Measurements from ENCODE around the gene FHAD1. TPM values are rescaled to one million over a fixed set of nuclear protein-coding genes. Genes with fewer than 3 reads are reported as not detected.

FHAD1 gene
- total and polyA plus RNA-seq, 2 of the 13 experiments (the other 11 are each of a cell fraction or from before 2014, with no cell fraction given), result not detected

DNA sequence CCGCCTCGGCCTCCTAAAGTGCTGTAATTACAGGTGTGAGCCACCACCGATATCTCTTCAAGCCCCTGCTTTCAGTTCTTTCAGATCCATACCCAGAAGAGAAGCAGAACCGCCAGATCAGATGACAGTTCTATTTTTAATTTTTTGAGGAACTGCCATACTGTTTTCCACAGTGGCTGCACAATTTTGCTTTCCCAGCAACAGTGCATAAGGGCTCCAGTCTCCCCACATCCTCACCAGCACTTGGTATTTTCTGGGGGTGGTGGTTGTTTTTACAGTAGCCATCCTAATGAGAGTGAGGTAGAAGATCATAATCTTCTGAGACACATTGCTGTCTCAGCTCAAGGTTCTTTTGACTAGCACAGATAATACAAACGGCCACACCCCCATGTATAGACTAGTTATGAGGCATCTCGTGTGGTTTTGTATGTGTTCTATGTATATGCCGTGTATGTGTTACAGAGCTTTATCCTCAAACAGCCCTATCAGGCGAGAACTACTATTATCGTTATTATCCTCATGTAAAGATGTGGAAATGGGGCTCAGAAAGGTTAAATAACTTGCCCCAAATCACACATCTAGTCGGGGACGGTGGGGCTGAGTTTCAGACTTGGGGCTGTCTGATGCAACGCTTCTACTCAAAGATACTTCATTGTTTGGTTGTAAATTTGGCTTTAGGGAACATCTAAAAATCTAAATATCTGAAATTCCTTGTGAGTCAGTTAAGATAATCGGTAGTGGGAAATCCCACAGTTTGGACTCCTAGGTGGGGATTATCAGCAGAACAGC is 12.0 kb downstream of the FHAD1 start:
- intact Hi-C loops (cut with micrococcal nuclease; ENCODE audit: unreplicated experiment), result no loop called here
- H3K27ac ChIP-seq (ENCODE audit: extremely low read length, insufficient read depth, low read length), result no peak overlapping the region
- H3K9ac ChIP-seq (ENCODE audit: insufficient read depth, low read depth, low read length), result no peak overlapping the region
- WGBS (ENCODE audit: low lambda C conversion rate), result 29% methylated on average over 13 of the region's 13 CpGs
- H4K20me1 ChIP-seq (ENCODE audit: insufficient read depth, low read length), result no peaks in the 10 kb centered on the region
- H3K36me3 ChIP-seq (replicated peaks in 1 of 2; ENCODE audit: control insufficient read depth in 1 of 2, insufficient read depth in 2 of 2, low read length in 2 of 2), result no peaks in the 10 kb centered on the region
- H3K4me2 ChIP-seq (ENCODE audit: low read depth, low read length), result no peak overlapping the region
- peaks cover 30% of the 10 kb centered on the region for H3K4me1 ChIP-seq (ENCODE audit: insufficient read depth, low read length)
- H3K27me3 ChIP-seq (ENCODE audit: control insufficient read depth in 1 of 2, insufficient read depth in 2 of 2, low read length in 2 of 2), result peaks cover 0 to 16% of the 10 kb centered on the region in 2 experiments; a peak in 3 of 5 replicates
- FAIRE-seq, result no peak
- H3K79me2 ChIP-seq (ENCODE audit: insufficient read depth, low read length), result no peaks in the 10 kb centered on the region
- ChIA-PET POLR2A (no interaction called here), CTCF (ENCODE audit: low intra/inter-chr PET ratio, low total read pairs) (no interaction called here)
- H3K4me3 ChIP-seq (replicated peaks in 1 of 3; ENCODE audit: insufficient read depth in 1 of 3, low read depth in 2 of 3, low read length in 3 of 3), result no peak overlapping the region
- no peak for ATAC-seq
- BruUV-seq (replicated peaks), result no TSS peak
- H3K9me3 ChIP-seq (ENCODE audit: low read length), result no peaks in the 10 kb centered on the region
- no peak for TF ChIP-seq TBP (CRISPR knock-in tag; IDR thresholded peaks at IDR 0.05)
- no peak overlapping the region for H2AFZ ChIP-seq (ENCODE audit: low read length)
- no peak for DNase-seq (ENCODE audit: low spot score)
- in situ Hi-C loops (cut with HindIII; ENCODE audit: extremely low pct_ligation_motif_present, low pct_unique_long_range_greater_than_20kb), result no loop called here

DNA sequence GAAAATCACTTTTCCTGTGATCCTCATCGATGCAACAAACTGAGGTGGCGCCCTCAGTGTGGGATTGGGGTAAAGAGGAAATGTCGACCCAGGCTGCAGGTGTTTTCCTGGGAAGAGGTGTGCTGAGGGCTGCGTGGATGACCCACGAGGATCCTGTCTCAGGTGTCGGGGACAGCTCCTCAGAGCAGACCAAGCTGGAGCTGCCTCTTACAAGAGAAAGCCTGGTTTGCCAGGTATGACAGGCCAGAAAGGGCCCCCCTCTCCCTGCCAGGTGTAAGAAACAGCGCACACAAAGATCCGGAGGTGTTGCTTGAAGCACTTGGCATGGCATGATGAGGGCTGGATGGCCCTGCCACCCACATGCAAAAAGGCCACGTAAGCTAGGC is 12.6 kb downstream of the FHAD1 start:
- no TSS peak for BruUV-seq (replicated peaks)
- 67% methylated on average over 9 of the region's 9 CpGs for WGBS (ENCODE audit: low lambda C conversion rate)
- no peaks in the 10 kb centered on the region for H3K79me2 ChIP-seq (ENCODE audit: insufficient read depth, low read length)
- in situ Hi-C loops (cut with HindIII; ENCODE audit: extremely low pct_ligation_motif_present, low pct_unique_long_range_greater_than_20kb) (no loop called here), intact Hi-C loops (cut with micrococcal nuclease; ENCODE audit: unreplicated experiment) (no loop called here)
- H3K36me3 ChIP-seq (replicated peaks in 1 of 2; ENCODE audit: control insufficient read depth in 1 of 2, insufficient read depth in 2 of 2, low read length in 2 of 2), result no peaks in the 10 kb centered on the region
- peaks cover 0 to 14% of the 10 kb centered on the region in 2 experiments; a peak in 3 of 5 replicates for H3K27me3 ChIP-seq (ENCODE audit: control insufficient read depth in 1 of 2, insufficient read depth in 2 of 2, low read length in 2 of 2)
- H3K9ac ChIP-seq (ENCODE audit: insufficient read depth, low read depth, low read length), result no peak overlapping the region
- H3K4me1 ChIP-seq (ENCODE audit: insufficient read depth, low read length), result peaks cover 30% of the 10 kb centered on the region
- no peak overlapping the region for H3K4me2 ChIP-seq (ENCODE audit: low read depth, low read length)
- H3K27ac ChIP-seq (ENCODE audit: extremely low read length, insufficient read depth, low read length), result no peak overlapping the region
- no peak overlapping the region for H3K4me3 ChIP-seq (replicated peaks in 1 of 3; ENCODE audit: insufficient read depth in 1 of 3, low read depth in 2 of 3, low read length in 3 of 3)
- no peaks in the 10 kb centered on the region for H4K20me1 ChIP-seq (ENCODE audit: insufficient read depth, low read length)
- CTCF ChIA-PET (ENCODE audit: low intra/inter-chr PET ratio, low total read pairs), result no interaction called here
- ATAC-seq (no peak), DNase-seq (ENCODE audit: low spot score) (no peak), FAIRE-seq (no peak)
- H3K9me3 ChIP-seq (ENCODE audit: low read length), result 0 out of 2 replicates have a peak, but pooled peaks cover under 1% of the 10 kb centered on the region
- TF ChIP-seq NR3C1 (CRISPR knock-in tag; IDR thresholded peaks at IDR 0.05), result no peak
- no peak for TF ChIP-seq ZNF788 (CRISPR knock-in tag; IDR thresholded peaks at IDR 0.05; ENCODE audit: borderline replicate concordance)
- TF ChIP-seq, protein P1, sequence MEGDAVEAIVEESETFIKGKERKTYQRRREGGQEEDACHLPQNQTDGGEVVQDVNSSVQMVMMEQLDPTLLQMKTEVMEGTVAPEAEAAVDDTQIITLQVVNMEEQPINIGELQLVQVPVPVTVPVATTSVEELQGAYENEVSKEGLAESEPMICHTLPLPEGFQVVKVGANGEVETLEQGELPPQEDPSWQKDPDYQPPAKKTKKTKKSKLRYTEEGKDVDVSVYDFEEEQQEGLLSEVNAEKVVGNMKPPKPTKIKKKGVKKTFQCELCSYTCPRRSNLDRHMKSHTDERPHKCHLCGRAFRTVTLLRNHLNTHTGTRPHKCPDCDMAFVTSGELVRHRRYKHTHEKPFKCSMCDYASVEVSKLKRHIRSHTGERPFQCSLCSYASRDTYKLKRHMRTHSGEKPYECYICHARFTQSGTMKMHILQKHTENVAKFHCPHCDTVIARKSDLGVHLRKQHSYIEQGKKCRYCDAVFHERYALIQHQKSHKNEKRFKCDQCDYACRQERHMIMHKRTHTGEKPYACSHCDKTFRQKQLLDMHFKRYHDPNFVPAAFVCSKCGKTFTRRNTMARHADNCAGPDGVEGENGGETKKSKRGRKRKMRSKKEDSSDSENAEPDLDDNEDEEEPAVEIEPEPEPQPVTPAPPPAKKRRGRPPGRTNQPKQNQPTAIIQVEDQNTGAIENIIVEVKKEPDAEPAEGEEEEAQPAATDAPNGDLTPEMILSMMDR (CRISPR knock-in tag; IDR thresholded peaks at IDR 0.05), result no peak
- no peak for TF ChIP-seq ZNF569 (CRISPR knock-in tag; IDR thresholded peaks at IDR 0.05; ENCODE audit: borderline replicate concordance)
- no peak for TF ChIP-seq YY1 (IDR thresholded peaks at IDR 0.05; ENCODE audit: insufficient read depth, insufficient replicate concordance, low read depth, low read length)
- TF ChIP-seq HNRNPUL1 (IDR thresholded peaks at IDR 0.05; ENCODE audit: low read depth, low read length), result no peak
- TF ChIP-seq ZNF263 (CRISPR knock-in tag; IDR thresholded peaks at IDR 0.05), result no peak
- TF ChIP-seq SP4 (CRISPR knock-in tag; IDR thresholded peaks at IDR 0.05), result no peak
- no peak for TF ChIP-seq HHEX (CRISPR knock-in tag; IDR thresholded peaks at IDR 0.05)
- TF ChIP-seq, protein P2, sequence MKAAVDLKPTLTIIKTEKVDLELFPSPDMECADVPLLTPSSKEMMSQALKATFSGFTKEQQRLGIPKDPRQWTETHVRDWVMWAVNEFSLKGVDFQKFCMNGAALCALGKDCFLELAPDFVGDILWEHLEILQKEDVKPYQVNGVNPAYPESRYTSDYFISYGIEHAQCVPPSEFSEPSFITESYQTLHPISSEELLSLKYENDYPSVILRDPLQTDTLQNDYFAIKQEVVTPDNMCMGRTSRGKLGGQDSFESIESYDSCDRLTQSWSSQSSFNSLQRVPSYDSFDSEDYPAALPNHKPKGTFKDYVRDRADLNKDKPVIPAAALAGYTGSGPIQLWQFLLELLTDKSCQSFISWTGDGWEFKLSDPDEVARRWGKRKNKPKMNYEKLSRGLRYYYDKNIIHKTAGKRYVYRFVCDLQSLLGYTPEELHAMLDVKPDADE (CRISPR knock-in tag; IDR thresholded peaks at IDR 0.05), result no peak
- H2AFZ ChIP-seq (ENCODE audit: low read length), result no peak overlapping the region
- POLR2A ChIA-PET, result interaction anchor here (1.2 kb wide), 1 partner anchor 120 kb away, joined by 3 read pairs; no protein-coding TSS in a partner anchor

Measured in HepG2 (cell line).